ENCODE data around the gene PTPN14. TPM values are rescaled to one million over a fixed set of nuclear protein-coding genes. Genes with fewer than 3 reads are reported as not detected.

Gene PTPN14
- total RNA-seq, 2 donors from 2014 or later = 9.8 to 11.8 TPM

GRCh38 chr1:214404154-214404553, 147.2 kb downstream of the PTPN14 start:
- TF ChIP-seq CTCF (IDR thresholded peaks at IDR 0.05) = no peak
- Histone ChIP-seq H3K27ac (no peak overlapping the region), H3K9me3 (no peaks in the 10 kb centered on the region), H3K36me3 (no peaks in the 10 kb centered on the region), H3K4me3 (no peak overlapping the region), H3K4me1 (no peaks in the 10 kb centered on the region), H3K27me3 (no peaks in the 10 kb centered on the region), H3K9ac (ENCODE audit: low read depth in 2 of 2, low read length in 2 of 2) (no peak overlapping the region)
- no peak for DNase-seq
- intact Hi-C loops (cut with DNase I) = no loop called here

- TF ChIP-seq CTCF (IDR thresholded peaks at IDR 0.05) = no peak
- DNase-seq = no peak
- Histone ChIP-seq H3K27me3 (no peaks in the 10 kb centered on the region), H3K36me3 (no peaks in the 10 kb centered on the region), H3K4me1 (no peaks in the 10 kb centered on the region), H3K9me3 (no peaks in the 10 kb centered on the region), H3K27ac (no peak overlapping the region), H3K4me3 (no peak overlapping the region), H3K9ac (ENCODE audit: low read depth in 2 of 2, low read length in 2 of 2) (no peak overlapping the region)
- intact Hi-C loops (cut with DNase I) = no loop called here
Observed at GRCh38 chr1:214403431-214403830, 148.0 kb downstream of the PTPN14 start.

GRCh38 chr1:214402613-214403083, 148.8 kb downstream of the PTPN14 start:
- TF ChIP-seq CTCF (IDR thresholded peaks at IDR 0.05) = no peak
- intact Hi-C loops (cut with DNase I) = no loop called here
- H3K27me3 ChIP-seq = no peaks in the 10 kb centered on the region
- no peak overlapping the region for H3K9ac ChIP-seq (ENCODE audit: low read depth in 2 of 2, low read length in 2 of 2)
- DNase-seq = no peak
- no peaks in the 10 kb centered on the region for H3K36me3 ChIP-seq
- no peaks in the 10 kb centered on the region for H3K9me3 ChIP-seq
- H3K4me1 ChIP-seq = no peaks in the 10 kb centered on the region
- H3K27ac ChIP-seq = no peak overlapping the region
- no peak overlapping the region for H3K4me3 ChIP-seq

GRCh38 chr1:214401666-214402065, 149.7 kb downstream of the PTPN14 start:
- no peak overlapping the region for H3K4me3 ChIP-seq
- H3K36me3 ChIP-seq = no peaks in the 10 kb centered on the region
- no peaks in the 10 kb centered on the region for H3K27me3 ChIP-seq
- H3K27ac ChIP-seq = no peak overlapping the region
- DNase-seq = no peak
- intact Hi-C loops (cut with DNase I) = no loop called here
- H3K9ac ChIP-seq (ENCODE audit: low read depth in 2 of 2, low read length in 2 of 2) = no peak overlapping the region
- H3K9me3 ChIP-seq = no peaks in the 10 kb centered on the region
- TF ChIP-seq CTCF (IDR thresholded peaks at IDR 0.05) = no peak
- H3K4me1 ChIP-seq = no peaks in the 10 kb centered on the region

GRCh38 chr1:214400131-214400530, 151.3 kb downstream of the PTPN14 start:
- no peak for DNase-seq
- intact Hi-C loops (cut with DNase I) = no loop called here
- Histone ChIP-seq H3K4me1 (no peaks in the 10 kb centered on the region), H3K9me3 (no peaks in the 10 kb centered on the region), H3K27ac (no peak overlapping the region), H3K9ac (ENCODE audit: low read depth in 2 of 2, low read length in 2 of 2) (no peak overlapping the region), H3K27me3 (no peaks in the 10 kb centered on the region), H3K36me3 (no peaks in the 10 kb centered on the region), H3K4me3 (no peak overlapping the region)
- no peak for TF ChIP-seq CTCF (IDR thresholded peaks at IDR 0.05)

- intact Hi-C loops (cut with DNase I) = no loop called here
- Histone ChIP-seq H3K27ac (no peak overlapping the region), H3K27me3 (no peaks in the 10 kb centered on the region), H3K4me3 (no peak overlapping the region), H3K36me3 (no peaks in the 10 kb centered on the region), H3K4me1 (no peaks in the 10 kb centered on the region), H3K9ac (ENCODE audit: low read depth in 2 of 2, low read length in 2 of 2) (no peak overlapping the region), H3K9me3 (no peaks in the 10 kb centered on the region)
- DNase-seq = no peak
- no peak for TF ChIP-seq CTCF (IDR thresholded peaks at IDR 0.05)
Observed at GRCh38 chr1:214398490-214398889, 152.9 kb downstream of the PTPN14 start.
